CD14-positive monocyte (primary cell): Measurements from ENCODE around the gene TNIK. TPM values are rescaled to one million over a fixed set of nuclear protein-coding genes. Genes with fewer than 3 reads are reported as not detected.

ENCODE experiments used
- DNase-seq, 3 donors: peaks; one replicate each; pipeline ENCODE4 v3.0.0-alpha.2; 2011 to 2022
- H2AFZ ChIP-seq: 2 replicates; pipeline ENCODE4 v1.6.0; 2012; ENCODE audit warnings: mild to moderate bottlenecking, low read depth, low read length, inconsistent platforms; ENCODE audit not compliant: insufficient read depth, poor library complexity, severe bottlenecking
- H3K27ac ChIP-seq, 2 donors: 1 replicate in 1 of 2; 2 replicates in 1 of 2; pipeline ENCODE4 v1.5.1; 2012 to 2013; ENCODE audit warnings: low read length in 2 of 2, control low read depth in 1 of 2, inconsistent platforms in 1 of 2, low read depth in 1 of 2, mild to moderate bottlenecking in 1 of 2
- H3K27me3 ChIP-seq, 2 donors: one replicate each; pipeline versions ENCODE4 v1.6.0 to v1.6.1; 2011 to 2013; ENCODE audit warnings: low read length in 2 of 2; ENCODE audit not compliant: control insufficient read depth in 2 of 2, insufficient read depth in 2 of 2
- H3K36me3 ChIP-seq, 2 donors: replicated peaks in 1 of 2; 1 replicate in 1 of 2; 2 replicates in 1 of 2; pipeline versions ENCODE4 v1.5.1 to v1.6.1; 2012 to 2013; ENCODE audit warnings: low read length in 2 of 2, control low read depth in 1 of 2, inconsistent platforms in 1 of 2, mild to moderate bottlenecking in 1 of 2; ENCODE audit not compliant: insufficient read depth in 2 of 2, control insufficient read depth in 1 of 2
- H3K4me1 ChIP-seq, 2 donors: 1 replicate in 1 of 2; 2 replicates in 1 of 2; pipeline versions ENCODE4 v1.5.1 to v1.6.1; 2012 to 2013; ENCODE audit warnings: low read length in 2 of 2, control low read depth in 1 of 2, inconsistent platforms in 1 of 2, mild to moderate bottlenecking in 1 of 2, moderate library complexity in 1 of 2; ENCODE audit not compliant: insufficient read depth in 2 of 2, control insufficient read depth in 1 of 2
- H3K4me2 ChIP-seq: replicated peaks from 2 replicates; pipeline ENCODE3; 2012; ENCODE audit warnings: low read length, moderate library complexity, mild to moderate bottlenecking; ENCODE audit not compliant: poor library complexity, severe bottlenecking; ENCODE audit errors: extremely low read depth
- H3K4me3 ChIP-seq, 3 experiments: fragments of 200-600 bp in 1 of 3; sonication (generic) in 1 of 3; replicated peaks in 1 of 3; 1 replicate in 2 of 3; 2 replicates in 1 of 3; pipeline ENCODE4 v1.5.1; 2011 to 2013; ENCODE audit warnings: low read length in 3 of 3, mild to moderate bottlenecking in 3 of 3, control low read depth in 2 of 3, low read depth in 2 of 3, inconsistent platforms in 1 of 3, moderate library complexity in 1 of 3
- H3K79me2 ChIP-seq: 2 replicates; pipeline ENCODE4 v1.6.0; 2012; ENCODE audit warnings: mild to moderate bottlenecking, control low read depth, inconsistent platforms, low read length, moderate library complexity; ENCODE audit not compliant: insufficient read depth
- H3K9ac ChIP-seq: 2 replicates; pipeline ENCODE4 v1.6.0; 2017; ENCODE audit warnings: low read length, mild to moderate bottlenecking; ENCODE audit not compliant: insufficient read depth, poor library complexity, severe bottlenecking
- H3K9me3 ChIP-seq, 2 donors: replicated peaks in 1 of 2; 1 replicate in 1 of 2; 2 replicates in 1 of 2; pipeline versions ENCODE4 v1.5.1 to v1.6.1; 2012 to 2013; ENCODE audit warnings: low read length in 2 of 2, control low read depth in 1 of 2; ENCODE audit not compliant: control insufficient read depth in 1 of 2, insufficient read depth in 1 of 2
- H4K20me1 ChIP-seq: 2 replicates; pipeline ENCODE4 v1.6.0; 2012; ENCODE audit warnings: mild to moderate bottlenecking, low read length, control low read depth, moderate library complexity; ENCODE audit not compliant: insufficient read depth
- H3K27ac Mint-ChIP-seq, 7 donors: one replicate each; pipeline ENCODE4 v1.8.0; 2020; ENCODE audit warnings: mild to moderate bottlenecking in 7 of 7, mixed read lengths in 7 of 7, moderate library complexity in 6 of 7, inconsistent platforms in 2 of 7
- H3K27me3 Mint-ChIP-seq, 3 donors: one replicate each; pipeline ENCODE4 v1.8.0; 2021 to 2022; ENCODE audit warnings: low read depth in 3 of 3, mild to moderate bottlenecking in 3 of 3, mixed read lengths in 3 of 3, moderate library complexity in 3 of 3, inconsistent platforms in 1 of 3
- H3K36me3 Mint-ChIP-seq, 2 donors: one replicate each; pipeline ENCODE4 v1.8.0; 2020; ENCODE audit warnings: mixed read lengths in 2 of 2, inconsistent platforms in 1 of 2, mild to moderate bottlenecking in 1 of 2
- H3K4me1 Mint-ChIP-seq: one replicate; pipeline ENCODE4 v1.8.0; 2020; ENCODE audit warnings: mild to moderate bottlenecking, mixed read lengths
- H3K4me3 Mint-ChIP-seq, 2 donors: one replicate each; pipeline ENCODE4 v1.8.0; 2020; ENCODE audit warnings: mild to moderate bottlenecking in 2 of 2, mixed read lengths in 2 of 2, moderate library complexity in 1 of 2
- H3K9me3 Mint-ChIP-seq, 7 donors: one replicate each; pipeline ENCODE4 v1.8.0; 2020 to 2022; ENCODE audit warnings: mixed read lengths in 7 of 7, mild to moderate bottlenecking in 6 of 7, moderate library complexity in 6 of 7, inconsistent platforms in 2 of 7
- WGBS: methylation state at CpG from one replicate; pipeline ENCODE4 v1.1.5; 2013; ENCODE audit warnings: missing lambda C conversion rate; ENCODE audit not compliant: insufficient coverage; 5-methylcytosine and 5-hydroxymethylcytosine counted together
- intact Hi-C, 2 donors: fragments of 100-400 bp; cut with micrococcal nuclease; formaldehyde crosslinking; loops; one replicate each; pipeline versions ENCODE4 v1.15.0 to v1.15.1; 2023
- polyA plus RNA-seq, 3 donors: library from polyadenylated mRNA; depleted of rRNA in 1 of 3; unstranded in 2 of 3; stranded (reverse) in 1 of 3; fragments of 300-500 nt in 2 of 3; fragments of >200 nt in 1 of 3; fragmentation: Illumina TruSeq in 2 of 3; gene quantifications; 1 replicate in 2 of 3; 2 replicates in 1 of 3; pipeline ENCODE4 v1.2.3, GENCODE V29; 2012 to 2021
- TF ChIP-seq, protein P1 (sequence below): fragments of 200-600 bp; IDR thresholded peaks from one replicate; pipeline ENCODE4 v1.8.0; 2022; ENCODE audit warnings: antibody characterized with exemption, mild to moderate bottlenecking

The TNIK gene
- polyA plus RNA-seq, 3 donors, result 0.36 to 1.8 (median 0.75) TPM

DNA sequence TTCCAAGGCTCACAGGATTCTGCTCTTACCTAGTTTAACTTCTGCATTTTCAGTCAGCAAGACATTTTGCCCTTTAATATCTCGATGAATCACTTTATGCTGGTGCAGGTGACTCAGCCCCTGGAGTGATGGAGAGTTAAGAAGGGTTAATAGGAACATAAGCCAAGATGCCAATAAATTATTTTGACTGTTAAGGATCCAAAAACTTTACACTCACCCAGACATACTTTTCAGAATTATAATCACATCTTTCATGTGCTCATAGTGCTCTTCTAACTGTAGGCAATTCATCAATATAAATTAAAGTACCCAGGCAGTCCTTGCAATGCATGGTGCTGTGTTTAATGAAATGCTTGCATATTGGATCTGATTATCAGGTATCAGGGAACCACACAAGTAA, 269.5 kb downstream of the TNIK start:
- Mint-ChIP-seq H3K27me3 (no peaks in the 10 kb centered on the region), H3K36me3 (peaks cover 0 to 2% of the 10 kb centered on the region in 2 donors), H3K27ac (no peak overlapping the region), H3K4me3 (no peak overlapping the region), H3K9me3 (no peaks in the 10 kb centered on the region), H3K4me1 (no peaks in the 10 kb centered on the region)
- Histone ChIP-seq H3K9ac (no peak overlapping the region), H3K4me2 (no peak overlapping the region), H3K79me2 (no peaks in the 10 kb centered on the region), H3K9me3 (no peaks in the 10 kb centered on the region), H2AFZ (no peak overlapping the region), H3K4me3 (no peak overlapping the region), H3K27me3 (no peaks in the 10 kb centered on the region), H3K36me3 (no peaks in the 10 kb centered on the region), H4K20me1 (no peaks in the 10 kb centered on the region), H3K4me1 (no peaks in the 10 kb centered on the region), H3K27ac (no peak overlapping the region)
- DNase-seq, result peak in 1 of 3 donors; percentile 8
- TF ChIP-seq, protein P1, sequence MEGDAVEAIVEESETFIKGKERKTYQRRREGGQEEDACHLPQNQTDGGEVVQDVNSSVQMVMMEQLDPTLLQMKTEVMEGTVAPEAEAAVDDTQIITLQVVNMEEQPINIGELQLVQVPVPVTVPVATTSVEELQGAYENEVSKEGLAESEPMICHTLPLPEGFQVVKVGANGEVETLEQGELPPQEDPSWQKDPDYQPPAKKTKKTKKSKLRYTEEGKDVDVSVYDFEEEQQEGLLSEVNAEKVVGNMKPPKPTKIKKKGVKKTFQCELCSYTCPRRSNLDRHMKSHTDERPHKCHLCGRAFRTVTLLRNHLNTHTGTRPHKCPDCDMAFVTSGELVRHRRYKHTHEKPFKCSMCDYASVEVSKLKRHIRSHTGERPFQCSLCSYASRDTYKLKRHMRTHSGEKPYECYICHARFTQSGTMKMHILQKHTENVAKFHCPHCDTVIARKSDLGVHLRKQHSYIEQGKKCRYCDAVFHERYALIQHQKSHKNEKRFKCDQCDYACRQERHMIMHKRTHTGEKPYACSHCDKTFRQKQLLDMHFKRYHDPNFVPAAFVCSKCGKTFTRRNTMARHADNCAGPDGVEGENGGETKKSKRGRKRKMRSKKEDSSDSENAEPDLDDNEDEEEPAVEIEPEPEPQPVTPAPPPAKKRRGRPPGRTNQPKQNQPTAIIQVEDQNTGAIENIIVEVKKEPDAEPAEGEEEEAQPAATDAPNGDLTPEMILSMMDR, result no peak
- no CpG with 5 or more reads among the region's 1 CpG for WGBS
- intact Hi-C loops, result no loop called here

GRCh38 chr3:171189394-171190080, 270.7 kb downstream of the TNIK start:
- H3K27ac Mint-ChIP-seq, result no peak overlapping the region
- no CpG with 5 or more reads among the region's 3 CpGs for WGBS
- H3K9me3 Mint-ChIP-seq, result no peaks in the 10 kb centered on the region
- Histone ChIP-seq H2AFZ (no peak overlapping the region), H3K4me2 (no peak overlapping the region), H3K4me3 (no peak overlapping the region), H3K27ac (no peak overlapping the region), H3K79me2 (no peaks in the 10 kb centered on the region), H3K9me3 (no peaks in the 10 kb centered on the region), H3K4me1 (no peaks in the 10 kb centered on the region), H4K20me1 (no peaks in the 10 kb centered on the region), H3K36me3 (no peaks in the 10 kb centered on the region), H3K27me3 (no peaks in the 10 kb centered on the region), H3K9ac (no peak overlapping the region)
- H3K4me3 Mint-ChIP-seq, result no peak overlapping the region
- TF ChIP-seq, protein P1, result no peak
- no peak for DNase-seq
- intact Hi-C loops, result loop anchor here in 1 of 2 donors (5.0 kb wide), 1 partner anchor 378 kb away; no protein-coding TSS in a partner anchor
- H3K27me3 Mint-ChIP-seq, result no peaks in the 10 kb centered on the region
- H3K4me1 Mint-ChIP-seq, result peaks cover 6% of the 10 kb centered on the region
- H3K36me3 Mint-ChIP-seq, result peaks cover 0 to 2% of the 10 kb centered on the region in 2 donors
